Measurements from ENCODE around the gene NAPSA. TPM values are rescaled to one million over a fixed set of nuclear protein-coding genes. Genes with fewer than 3 reads are reported as not detected.

The NAPSA gene
- total and polyA plus RNA-seq, 9 of the 15 experiments (the other 6 are each of a cell fraction or from before 2014, with no cell fraction given): 0.25 to 1.9 (median 0.69) TPM

DNA sequence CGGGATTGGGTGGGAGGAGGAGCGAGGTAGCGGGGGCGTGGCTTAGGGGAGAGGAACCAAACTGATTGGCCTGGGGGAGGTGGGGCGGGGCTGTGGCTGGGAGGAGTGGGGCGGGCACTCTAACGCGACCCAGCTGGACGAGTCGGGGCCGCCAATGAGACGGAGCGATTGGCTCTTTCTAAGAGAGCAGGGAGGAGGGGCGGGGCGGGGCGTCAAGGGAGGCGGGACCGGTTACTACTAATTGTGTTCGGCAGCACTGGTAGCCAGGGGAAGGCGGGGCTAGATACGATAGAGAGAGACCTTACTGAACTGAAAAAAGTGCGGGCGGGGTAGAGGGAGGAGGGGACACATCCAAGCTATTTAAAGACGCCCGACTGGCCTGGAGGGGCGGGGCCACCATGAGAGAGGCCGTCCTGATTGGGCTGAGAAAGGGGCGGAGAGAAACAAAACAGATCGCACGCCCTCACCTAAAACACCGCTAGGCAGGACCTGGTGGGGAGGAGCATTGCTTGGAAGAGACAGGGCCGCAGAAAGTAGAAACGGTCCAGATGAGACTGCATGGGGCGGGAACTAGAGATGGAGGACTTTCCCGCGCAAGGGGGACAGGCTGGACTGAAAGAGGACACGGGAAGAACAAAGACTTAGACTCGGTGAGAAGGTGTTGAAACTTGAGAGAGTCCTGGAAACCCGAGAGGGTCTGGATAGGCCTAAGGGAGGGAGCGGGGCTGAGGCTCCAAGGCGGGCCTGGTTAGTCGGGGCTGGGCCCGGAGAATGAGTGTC, 36.1 kb downstream of the NAPSA start, which contains the start of gene KCNC3 (continued):
- TF ChIP-seq, protein P1, sequence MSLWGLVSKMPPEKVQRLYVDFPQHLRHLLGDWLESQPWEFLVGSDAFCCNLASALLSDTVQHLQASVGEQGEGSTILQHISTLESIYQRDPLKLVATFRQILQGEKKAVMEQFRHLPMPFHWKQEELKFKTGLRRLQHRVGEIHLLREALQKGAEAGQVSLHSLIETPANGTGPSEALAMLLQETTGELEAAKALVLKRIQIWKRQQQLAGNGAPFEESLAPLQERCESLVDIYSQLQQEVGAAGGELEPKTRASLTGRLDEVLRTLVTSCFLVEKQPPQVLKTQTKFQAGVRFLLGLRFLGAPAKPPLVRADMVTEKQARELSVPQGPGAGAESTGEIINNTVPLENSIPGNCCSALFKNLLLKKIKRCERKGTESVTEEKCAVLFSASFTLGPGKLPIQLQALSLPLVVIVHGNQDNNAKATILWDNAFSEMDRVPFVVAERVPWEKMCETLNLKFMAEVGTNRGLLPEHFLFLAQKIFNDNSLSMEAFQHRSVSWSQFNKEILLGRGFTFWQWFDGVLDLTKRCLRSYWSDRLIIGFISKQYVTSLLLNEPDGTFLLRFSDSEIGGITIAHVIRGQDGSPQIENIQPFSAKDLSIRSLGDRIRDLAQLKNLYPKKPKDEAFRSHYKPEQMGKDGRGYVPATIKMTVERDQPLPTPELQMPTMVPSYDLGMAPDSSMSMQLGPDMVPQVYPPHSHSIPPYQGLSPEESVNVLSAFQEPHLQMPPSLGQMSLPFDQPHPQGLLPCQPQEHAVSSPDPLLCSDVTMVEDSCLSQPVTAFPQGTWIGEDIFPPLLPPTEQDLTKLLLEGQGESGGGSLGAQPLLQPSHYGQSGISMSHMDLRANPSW (CRISPR knock-in tag; IDR thresholded peaks at IDR 0.05): no peak
- TF ChIP-seq MTF1 (CRISPR knock-in tag; IDR thresholded peaks at IDR 0.05; ENCODE audit: borderline replicate concordance) (no peak), ZNF766 (CRISPR knock-in tag; conservative IDR thresholded peaks at IDR 0.05) (no peak), PYGO2 (tag; IDR thresholded peaks at IDR 0.05) (no peak), ETV5 (CRISPR knock-in tag; IDR thresholded peaks at IDR 0.05; ENCODE audit: low read depth) (no peak), SMARCA4 (IDR thresholded peaks at IDR 0.05) (no peak), NFXL1 (CRISPR knock-in tag; IDR thresholded peaks at IDR 0.05) (no peak), RB1 (IDR thresholded peaks at IDR 0.05; ENCODE audit: low read depth) (peak; percentile 89), BRF1 (IDR thresholded peaks at IDR 0.05; ENCODE audit: borderline replicate concordance, extremely low read depth, insufficient read length) (no peak), ELF1 (tag; IDR thresholded peaks at IDR 0.05) (no peak), PHF20 (IDR thresholded peaks at IDR 0.05; ENCODE audit: partially characterized antibody) (no peak), PRMT5 (CRISPR knock-in tag; IDR thresholded peaks at IDR 0.05) (no peak), TRIM24 (IDR thresholded peaks at IDR 0.05) (peak in 1 of 2 experiments; percentile 24; a peak in 1 of 4 replicates), SMARCB1 (IDR thresholded peaks at IDR 0.05; ENCODE audit: insufficient read length, low read depth) (no peak), HNRNPLL (IDR thresholded peaks at IDR 0.05; ENCODE audit: low read depth, low read length, poor library complexity, severe bottlenecking) (no peak), ZKSCAN3 (CRISPR knock-in tag; IDR thresholded peaks at IDR 0.05) (no peak), ZNF263 (CRISPR knock-in tag; IDR thresholded peaks at IDR 0.05; ENCODE audit: borderline replicate concordance) (no peak), ZNF695 (CRISPR knock-in tag; IDR thresholded peaks at IDR 0.05) (peak; percentile 65; the same call in 1 of the 2 replicates), CBX1 (IDR thresholded peaks at IDR 0.05; ENCODE audit: low read depth) (peak; percentile 91; the same call in 1 of the 2 replicates), CSDE1 (IDR thresholded peaks at IDR 0.05) (0 out of 4 replicates have a peak, but pooled peaks of 1 of the 2 experiments have one; percentile 44), ZFP36 (IDR thresholded peaks at IDR 0.05; ENCODE audit: low read depth, low read length, partially characterized antibody) (no peak), FOXJ3 (CRISPR knock-in tag; IDR thresholded peaks at IDR 0.05) (no peak), SIRT6 (IDR thresholded peaks at IDR 0.05; ENCODE audit: low read depth, low read length) (no peak)
- TF ChIP-seq, protein P2, sequence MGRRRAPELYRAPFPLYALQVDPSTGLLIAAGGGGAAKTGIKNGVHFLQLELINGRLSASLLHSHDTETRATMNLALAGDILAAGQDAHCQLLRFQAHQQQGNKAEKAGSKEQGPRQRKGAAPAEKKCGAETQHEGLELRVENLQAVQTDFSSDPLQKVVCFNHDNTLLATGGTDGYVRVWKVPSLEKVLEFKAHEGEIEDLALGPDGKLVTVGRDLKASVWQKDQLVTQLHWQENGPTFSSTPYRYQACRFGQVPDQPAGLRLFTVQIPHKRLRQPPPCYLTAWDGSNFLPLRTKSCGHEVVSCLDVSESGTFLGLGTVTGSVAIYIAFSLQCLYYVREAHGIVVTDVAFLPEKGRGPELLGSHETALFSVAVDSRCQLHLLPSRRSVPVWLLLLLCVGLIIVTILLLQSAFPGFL (CRISPR knock-in tag; IDR thresholded peaks at IDR 0.05): no peak
- TF ChIP-seq, protein P3, sequence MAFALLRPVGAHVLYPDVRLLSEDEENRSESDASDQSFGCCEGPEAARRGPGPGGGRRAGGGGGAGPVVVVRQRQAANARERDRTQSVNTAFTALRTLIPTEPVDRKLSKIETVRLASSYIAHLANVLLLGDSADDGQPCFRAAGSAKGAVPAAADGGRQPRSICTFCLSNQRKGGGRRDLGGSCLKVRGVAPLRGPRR (CRISPR knock-in tag; IDR thresholded peaks at IDR 0.05): no peak

All from K562 (cell line).